GM21360 (cell line): ENCODE data around the gene FRK.
"Not testable (repeated sequence)": the region's sequence is repeated elsewhere in the genome, so short reads cannot be mapped to it uniquely, and the experiment has no call there.

Experiments used
- ATAC-seq: cut with Tn5 transposase; IDR thresholded peaks from one replicate; pipeline ENCODE4 v1.9.1; 2021; ENCODE audit warnings: mild to moderate bottlenecking, moderate library complexity; ENCODE audit not compliant: unreplicated experiment

The FRK gene

GRCh38 chr6:116060572-116061283 is at the start of gene FRK:
Gene FRK, minus strand, starts transcription at chr6:116060891. Its CDS starts 580 bp downstream, at chr6:116060311.
- ATAC-seq: no peak

- ATAC-seq: no peak
These were observed 48.1 kb upstream of the FRK start for GRCh38 chr6:116108836-116109235.

GRCh38 chr6:116106146-116106545 is 45.5 kb upstream of the FRK start:
- ATAC-seq: no peak

GRCh38 chr6:116105247-116105646 is 44.6 kb upstream of the FRK start:
- no peak for ATAC-seq

GRCh38 chr6:116104636-116105035 is 43.9 kb upstream of the FRK start:
- no peak for ATAC-seq

- ATAC-seq: no peak
These were observed 42.2 kb upstream of the FRK start for GRCh38 chr6:116102873-116103272.

GRCh38 chr6:116101790-116102189 is 41.1 kb upstream of the FRK start:
- no peak for ATAC-seq

- no peak for ATAC-seq
These were observed 40.6 kb upstream of the FRK start for GRCh38 chr6:116101302-116101718.

- peak; percentile 83 for ATAC-seq
These were observed 40.0 kb upstream of the FRK start, which contains the start of gene NT5DC1 for GRCh38 chr6:116100419-116101301. Gene NT5DC1, plus strand, starts transcription at chr6:116100853. Its CDS starts 78 bp downstream, at chr6:116100931.

GRCh38 chr6:116099036-116099435 is 38.3 kb upstream of the FRK start:
- no peak for ATAC-seq

GRCh38 chr6:116096979-116097816 is 36.5 kb upstream of the FRK start:
- ATAC-seq: no peak

GRCh38 chr6:116096048-116096759 is 35.5 kb upstream of the FRK start:
- ATAC-seq: not testable (repeated sequence)

GRCh38 chr6:116094041-116094440 is 33.4 kb upstream of the FRK start:
- ATAC-seq: no peak

- peak; percentile 49 for ATAC-seq
These were observed 29.6 kb upstream of the FRK start for GRCh38 chr6:116090251-116090650.

- ATAC-seq: no peak
These were observed 28.3 kb upstream of the FRK start for GRCh38 chr6:116088946-116089345.

GRCh38 chr6:116087437-116088027 is 26.8 kb upstream of the FRK start:
- peak; percentile 95 for ATAC-seq

GRCh38 chr6:116084284-116084683 is 23.6 kb upstream of the FRK start:
- ATAC-seq: no peak

GRCh38 chr6:116083052-116083451 is 22.4 kb upstream of the FRK start:
- ATAC-seq: no peak

- ATAC-seq: no peak
These were observed 18.3 kb upstream of the FRK start for GRCh38 chr6:116078945-116079344.

- no peak for ATAC-seq
These were observed 17.8 kb upstream of the FRK start for GRCh38 chr6:116078522-116078921.
